Metanephros (tissue), 2 donors: Measurements from ENCODE around the gene BCL6B. TPM values are rescaled to one million over a fixed set of nuclear protein-coding genes. Genes with fewer than 3 reads are reported as not detected.

Experiments
- small RNA-seq: library from RNA; depleted of rRNA; stranded (forward); fragments of <200 nt; gene quantifications from one replicate; pipeline ENCODE3, GENCODE V24; 2014; ENCODE audit warnings: low replicate concordance
- total RNA-seq: library from RNA; depleted of rRNA; stranded (reverse); fragments of >200 nt; gene quantifications from one replicate; pipeline ENCODE4 v1.2.3, GENCODE V29; 2014

BCL6B gene, protein sequence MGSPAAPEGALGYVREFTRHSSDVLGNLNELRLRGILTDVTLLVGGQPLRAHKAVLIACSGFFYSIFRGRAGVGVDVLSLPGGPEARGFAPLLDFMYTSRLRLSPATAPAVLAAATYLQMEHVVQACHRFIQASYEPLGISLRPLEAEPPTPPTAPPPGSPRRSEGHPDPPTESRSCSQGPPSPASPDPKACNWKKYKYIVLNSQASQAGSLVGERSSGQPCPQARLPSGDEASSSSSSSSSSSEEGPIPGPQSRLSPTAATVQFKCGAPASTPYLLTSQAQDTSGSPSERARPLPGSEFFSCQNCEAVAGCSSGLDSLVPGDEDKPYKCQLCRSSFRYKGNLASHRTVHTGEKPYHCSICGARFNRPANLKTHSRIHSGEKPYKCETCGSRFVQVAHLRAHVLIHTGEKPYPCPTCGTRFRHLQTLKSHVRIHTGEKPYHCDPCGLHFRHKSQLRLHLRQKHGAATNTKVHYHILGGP
- total RNA-seq: 20.3 TPM

DNA sequence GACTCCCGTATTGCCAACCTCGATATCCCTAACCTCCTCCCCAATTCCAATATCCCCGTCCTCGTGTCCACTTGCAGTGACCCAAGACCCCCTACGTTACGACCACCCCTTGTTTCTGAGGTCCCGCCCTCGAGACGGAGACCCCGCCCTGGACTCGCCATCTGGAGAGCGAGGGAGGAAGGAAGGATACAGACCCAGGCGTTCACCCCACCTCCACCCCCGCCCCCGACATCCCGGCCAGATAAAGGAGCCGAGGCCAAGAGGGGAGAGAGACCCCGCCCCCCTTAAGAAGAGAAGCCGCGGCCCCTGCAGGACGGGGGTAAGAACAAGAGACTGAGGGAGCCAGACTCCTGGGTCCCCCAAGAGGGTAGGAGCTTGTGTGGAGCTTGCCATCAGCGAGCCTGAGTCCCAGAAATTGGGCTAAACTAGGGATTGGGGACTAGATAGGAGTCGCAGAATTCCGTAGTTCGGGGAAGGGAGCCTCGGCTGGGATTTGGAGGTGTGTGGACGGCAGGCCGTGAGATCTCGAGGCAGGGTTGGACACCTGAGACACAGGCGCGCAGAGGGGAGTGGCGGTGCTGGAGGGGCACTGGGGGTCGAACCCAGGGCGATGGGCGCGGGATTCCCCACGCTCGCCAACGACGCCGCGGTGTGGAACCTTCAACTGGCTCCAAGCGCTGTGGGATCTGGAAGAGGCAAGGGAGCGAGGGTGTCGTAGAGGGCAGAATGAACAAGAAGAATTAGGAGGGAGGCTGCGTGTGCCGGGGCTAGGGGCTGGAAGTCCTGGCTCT is at the start of gene BCL6B:
Gene BCL6B, plus strand, starts transcription at position 270 of the 791 bp plus-strand sequence. CDS start 622 bp downstream, outside the sequence.

DNA sequence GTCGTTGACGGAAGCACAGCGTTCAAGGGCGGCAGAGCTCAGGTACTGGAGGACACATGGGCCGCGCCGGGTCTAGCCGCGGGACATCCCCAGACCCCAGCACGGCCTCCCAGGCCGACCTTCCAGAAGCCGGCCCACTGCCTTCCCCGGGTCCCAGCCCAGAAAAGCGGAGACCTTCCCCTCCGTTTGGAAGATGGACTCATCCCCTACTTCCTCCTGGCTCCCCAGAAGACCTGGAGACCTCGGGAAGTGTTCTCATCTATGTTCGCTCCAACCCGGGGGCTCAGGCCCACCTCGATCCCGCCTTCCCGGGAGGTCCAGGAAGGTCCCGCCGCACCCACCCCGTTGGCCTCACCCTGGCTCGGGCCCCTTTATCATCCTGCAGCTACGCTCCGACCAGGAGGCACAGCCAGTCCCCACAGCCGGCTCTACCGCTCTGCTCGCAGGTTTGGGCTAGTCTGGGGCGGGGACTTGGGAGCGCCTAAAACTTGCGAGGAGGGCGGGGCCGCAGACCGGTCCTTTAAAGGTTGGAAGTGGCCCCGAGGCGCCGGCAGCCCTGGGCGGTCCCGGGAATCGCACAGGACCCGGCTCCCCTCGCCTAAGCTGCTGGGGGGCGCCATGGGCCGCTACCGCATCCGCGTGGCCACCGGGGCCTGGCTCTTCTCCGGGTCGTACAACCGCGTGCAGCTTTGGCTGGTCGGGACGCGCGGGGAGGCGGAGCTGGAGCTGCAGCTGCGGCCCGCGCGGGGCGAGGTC is 27.2 kb upstream of the BCL6B start, which contains the start of gene ALOX12:
Gene ALOX12, plus strand, starts transcription at position 550 of the 756 bp plus-strand sequence. Its CDS starts 69 bp downstream, at position 619.

DNA sequence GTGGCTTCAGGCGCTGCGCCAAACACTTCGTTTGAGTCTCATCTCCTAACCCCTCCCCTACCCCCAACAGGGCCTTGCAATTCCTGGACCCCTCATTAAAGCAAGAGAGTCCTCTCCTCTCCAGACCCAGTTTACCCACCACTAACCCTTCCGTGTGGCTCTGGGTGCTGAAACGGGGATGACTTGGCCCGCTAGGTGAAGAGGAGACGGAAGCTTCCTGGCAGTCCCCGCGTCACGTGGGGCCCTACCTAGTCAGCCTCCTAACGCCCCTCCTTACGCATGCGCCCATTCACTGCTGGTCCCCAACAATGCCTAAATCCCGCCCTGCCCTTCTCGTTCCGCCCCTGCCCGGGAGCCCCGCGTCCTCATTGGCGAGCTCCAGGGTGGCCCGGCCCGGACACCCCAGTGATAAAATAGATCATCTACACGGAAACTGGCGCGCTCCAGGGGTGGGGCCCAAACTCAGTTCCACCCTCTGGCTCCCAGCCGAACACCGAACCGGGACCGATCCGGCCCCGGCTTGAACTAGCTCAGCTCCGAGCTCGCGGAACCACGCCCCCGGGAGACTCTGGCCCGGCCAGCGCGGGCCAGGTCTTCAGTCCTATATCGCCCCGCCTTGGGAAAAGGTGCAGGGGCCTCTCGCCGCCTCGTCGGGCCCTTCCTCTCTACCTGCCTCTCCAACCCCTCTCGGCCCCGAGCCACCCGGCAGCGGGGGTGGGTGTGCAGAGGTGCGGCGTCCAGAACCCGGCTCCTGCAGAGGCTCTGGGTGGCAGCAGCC is 12.9 kb downstream of the BCL6B start, which contains the start of gene SLC16A13:
Gene SLC16A13, plus strand, starts transcription at position 425 of the 778 bp plus-strand sequence. CDS start 368 bp downstream, outside the sequence.

GRCh38 chr17:7043497-7044198 is 20.8 kb downstream of the BCL6B start, which contains the start of gene SLC16A11:
TSS of gene SLC16A11 (minus strand) at chr17:7044092. CDS start at chr17:7043513, 579 bp downstream.

Small RNA genes within 50 kb of the gene (small RNA-seq; reads per million reads assigned to genes)
- gene AC120057.1: not detected

Other genes starting within 250 kb of the BCL6B start
- not detected for gene FBXO39, start 246.8 kb upstream of the BCL6B start, total RNA-seq
- gene TEKT1, start 191.3 kb upstream of the BCL6B start, total RNA-seq: 0.70 TPM
- 0.64 TPM for gene ALOX12, start 27.0 kb upstream of the BCL6B start, total RNA-seq
- 96.7 TPM for gene RNASEK, start 10.4 kb upstream of the BCL6B start, total RNA-seq
- gene SLC16A13, start 13.0 kb downstream of the BCL6B start, total RNA-seq: 1.6 TPM
- 0.41 TPM for gene SLC16A11, start 21.0 kb downstream of the BCL6B start, total RNA-seq
- 4.8 TPM for gene CLEC10A, start 57.2 kb downstream of the BCL6B start, total RNA-seq
- 2.2 TPM for gene ASGR2, start 91.8 kb downstream of the BCL6B start, total RNA-seq
- 5.5 TPM for gene ASGR1, start 156.3 kb downstream of the BCL6B start, total RNA-seq
- 36.0 TPM for gene DLG4, start 196.8 kb downstream of the BCL6B start, total RNA-seq
- gene ACADVL, start 196.9 kb downstream of the BCL6B start, total RNA-seq: 342 TPM
- gene DVL2, start 211.5 kb downstream of the BCL6B start, total RNA-seq: 73.5 TPM
- 44.4 TPM for gene PHF23, start 216.4 kb downstream of the BCL6B start, total RNA-seq
- gene GABARAP, start 219.4 kb downstream of the BCL6B start, total RNA-seq: 226 TPM
- 77.3 TPM for gene CTDNEP1, start 228.7 kb downstream of the BCL6B start, total RNA-seq
- gene ELP5, start 229.2 kb downstream of the BCL6B start, total RNA-seq: 27.2 TPM
- 65.5 TPM for gene CLDN7, start 239.4 kb downstream of the BCL6B start, total RNA-seq